ENCODE results near the gene IDH3G.

Gene IDH3G

GRCh38 chrX:153773218-153773611 is 21.0 kb downstream of the IDH3G start:
- no peak for DNase-seq (ENCODE audit: low spot score)

GRCh38 chrX:153772316-153773217 is 21.6 kb downstream of the IDH3G start:
- DNase-seq (ENCODE audit: low spot score) = no peak

DNA sequence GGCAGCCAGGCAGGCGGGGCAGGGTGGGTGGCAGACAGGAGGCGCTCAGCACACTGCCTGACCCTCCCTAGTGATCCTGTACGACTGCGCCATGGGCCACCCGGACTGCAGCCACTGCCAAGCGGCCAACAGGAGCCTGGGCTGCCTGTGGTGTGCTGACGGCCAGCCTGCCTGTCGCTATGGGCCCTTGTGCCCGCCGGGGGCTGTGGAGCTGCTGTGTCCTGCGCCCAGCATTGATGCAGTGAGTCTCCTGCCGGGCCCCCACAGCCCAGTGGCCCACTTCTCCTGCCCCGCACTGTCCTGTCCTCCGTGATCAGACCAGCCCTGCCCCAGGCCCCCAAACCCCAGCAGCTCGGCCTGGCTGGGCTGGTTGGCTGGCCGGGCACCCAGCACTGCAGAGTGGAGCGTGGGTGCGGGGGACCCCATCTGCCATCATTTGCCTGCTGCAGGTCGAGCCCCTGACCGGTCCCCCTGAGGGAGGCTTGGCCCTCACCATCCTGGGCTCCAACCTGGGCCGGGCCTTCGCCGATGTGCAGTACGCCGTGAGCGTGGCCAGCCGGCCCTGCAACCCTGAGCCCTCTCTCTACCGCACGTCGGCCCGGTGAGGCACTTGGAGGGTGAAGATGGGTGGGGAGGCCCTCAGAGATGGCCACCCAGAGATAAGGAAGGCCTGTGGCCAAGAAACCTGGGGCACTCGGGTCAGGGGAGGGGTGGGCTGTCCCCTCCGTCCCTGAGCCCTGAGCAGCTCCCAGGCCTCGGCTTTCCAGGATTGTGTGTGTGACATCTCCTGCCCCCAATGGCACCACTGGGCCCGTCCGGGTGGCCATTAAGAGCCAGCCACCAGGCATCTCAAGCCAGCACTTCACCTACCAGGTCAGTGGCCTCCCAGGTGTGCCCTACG is 22.5 kb downstream of the IDH3G start:
- no peak for DNase-seq (ENCODE audit: low spot score)

- no peak for DNase-seq (ENCODE audit: low spot score)
Measured at GRCh38 chrX:153770601-153771414, 23.4 kb downstream of the IDH3G start.

GRCh38 chrX:153769865-153770600 is 24.1 kb downstream of the IDH3G start:
- no peak for DNase-seq (ENCODE audit: low spot score)

DNA sequence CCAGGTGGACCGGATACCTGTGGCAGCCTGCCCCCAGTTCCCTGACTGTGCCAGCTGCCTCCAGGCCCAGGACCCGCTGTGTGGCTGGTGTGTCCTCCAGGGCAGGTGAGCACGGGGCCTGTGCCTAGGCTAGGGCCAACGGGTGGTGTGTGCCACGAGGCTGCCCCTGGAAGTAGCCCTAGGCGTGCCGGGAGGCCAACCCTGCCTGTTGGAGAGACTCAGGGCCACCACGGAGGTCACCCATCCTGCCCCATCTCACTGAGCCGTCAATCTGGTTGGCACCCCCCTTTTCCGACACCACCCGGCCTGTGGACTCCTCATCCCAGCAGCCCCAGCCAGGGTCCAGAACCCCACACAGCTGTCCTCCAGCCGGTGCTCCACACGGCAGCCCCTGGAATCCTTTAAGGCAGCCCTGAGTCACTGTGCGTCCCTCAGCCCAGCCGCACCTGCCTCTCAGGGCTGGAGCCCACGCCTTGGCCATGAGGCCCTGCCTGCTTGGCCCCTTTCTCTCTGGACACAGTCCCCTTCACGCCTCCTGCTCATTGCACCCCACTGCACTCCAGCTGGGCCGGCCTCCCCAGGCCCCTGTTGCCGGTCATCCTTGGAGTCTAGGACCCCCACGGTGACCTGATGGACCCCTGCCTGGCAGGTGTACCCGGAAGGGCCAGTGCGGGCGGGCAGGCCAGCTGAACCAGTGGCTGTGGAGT is 24.9 kb downstream of the IDH3G start:
- DNase-seq (ENCODE audit: low spot score) = no peak

DNA sequence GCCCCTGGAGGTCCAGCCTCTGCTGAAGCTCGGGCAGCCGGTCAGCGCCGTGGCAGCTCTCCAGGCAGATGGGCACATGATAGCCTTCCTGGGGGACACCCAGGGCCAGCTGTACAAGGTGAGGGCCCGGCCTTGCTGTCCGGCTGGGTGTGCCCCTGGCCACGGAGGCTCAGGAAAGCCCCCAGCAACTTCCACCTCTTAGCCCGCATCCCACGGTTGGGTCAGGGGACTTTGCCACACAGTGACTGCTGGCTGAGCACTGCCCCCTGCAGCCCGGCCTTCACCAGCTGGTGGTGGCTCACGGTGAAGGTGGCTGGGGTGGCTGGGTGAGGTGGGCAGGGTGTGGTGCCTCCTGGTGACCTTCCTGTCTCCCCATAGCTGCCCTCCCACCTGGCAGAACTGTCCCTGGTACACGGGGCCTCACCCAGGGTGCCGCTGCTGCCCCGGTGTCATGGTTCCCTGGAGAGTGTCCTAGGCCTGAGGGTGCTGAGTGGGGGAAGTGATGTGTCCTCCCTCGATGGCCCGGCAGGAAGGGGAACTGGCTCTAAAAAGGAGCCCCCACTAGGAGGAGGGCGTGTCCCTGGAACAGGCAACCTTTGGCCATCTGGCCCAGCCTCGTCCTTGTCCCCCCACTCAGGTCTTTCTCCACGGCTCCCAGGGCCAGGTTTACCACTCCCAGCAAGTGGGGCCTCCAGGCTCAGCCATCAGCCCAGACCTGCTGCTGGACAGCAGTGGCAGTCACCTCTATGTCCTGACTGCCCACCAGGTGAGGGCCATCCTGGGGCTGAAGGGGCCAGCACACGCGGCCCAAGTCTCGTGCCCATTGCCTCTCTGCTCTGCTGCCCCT is 25.6 kb downstream of the IDH3G start:
- no peak for DNase-seq (ENCODE audit: low spot score)

- no peak for DNase-seq (ENCODE audit: low spot score)
Measured at GRCh38 chrX:153767674-153768055, 26.5 kb downstream of the IDH3G start.

GRCh38 chrX:153766871-153767673 is 27.1 kb downstream of the IDH3G start:
- peak; percentile 42 for DNase-seq (ENCODE audit: low spot score)

- peak; percentile 91 for DNase-seq (ENCODE audit: low spot score)
Measured at GRCh38 chrX:153766098-153766817, 27.9 kb downstream of the IDH3G start.

- peak; percentile 47 for DNase-seq (ENCODE audit: low spot score)
Measured at GRCh38 chrX:153765138-153766079, 28.8 kb downstream of the IDH3G start.

DNA sequence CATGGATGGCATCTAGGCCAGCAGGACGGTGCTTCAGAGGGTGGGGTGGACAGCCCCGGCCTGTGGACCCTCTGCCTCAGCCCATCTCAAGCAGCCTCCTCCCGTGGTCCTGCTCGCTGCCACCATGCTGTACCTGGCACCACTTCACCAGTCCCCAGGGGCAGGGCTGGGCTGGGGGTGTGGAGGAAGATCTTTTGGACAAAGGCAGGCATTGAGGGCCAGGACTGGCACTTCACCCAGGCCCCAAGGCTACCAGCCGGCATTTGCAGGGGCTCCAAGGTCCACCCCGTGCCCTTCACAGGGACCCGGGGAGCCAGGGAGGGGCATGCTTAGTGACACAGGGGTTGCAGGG is 29.4 kb downstream of the IDH3G start:
- DNase-seq (ENCODE audit: low spot score) = no peak

GRCh38 chrX:153763989-153764755 is 30.0 kb downstream of the IDH3G start, which contains the start of gene PLXNB3:
Gene PLXNB3 (plus strand): TSS chrX:153764249. CDS start chrX:153765536, 1,287 bp downstream.
- DNase-seq (ENCODE audit: low spot score) = peak; percentile 80

DNA sequence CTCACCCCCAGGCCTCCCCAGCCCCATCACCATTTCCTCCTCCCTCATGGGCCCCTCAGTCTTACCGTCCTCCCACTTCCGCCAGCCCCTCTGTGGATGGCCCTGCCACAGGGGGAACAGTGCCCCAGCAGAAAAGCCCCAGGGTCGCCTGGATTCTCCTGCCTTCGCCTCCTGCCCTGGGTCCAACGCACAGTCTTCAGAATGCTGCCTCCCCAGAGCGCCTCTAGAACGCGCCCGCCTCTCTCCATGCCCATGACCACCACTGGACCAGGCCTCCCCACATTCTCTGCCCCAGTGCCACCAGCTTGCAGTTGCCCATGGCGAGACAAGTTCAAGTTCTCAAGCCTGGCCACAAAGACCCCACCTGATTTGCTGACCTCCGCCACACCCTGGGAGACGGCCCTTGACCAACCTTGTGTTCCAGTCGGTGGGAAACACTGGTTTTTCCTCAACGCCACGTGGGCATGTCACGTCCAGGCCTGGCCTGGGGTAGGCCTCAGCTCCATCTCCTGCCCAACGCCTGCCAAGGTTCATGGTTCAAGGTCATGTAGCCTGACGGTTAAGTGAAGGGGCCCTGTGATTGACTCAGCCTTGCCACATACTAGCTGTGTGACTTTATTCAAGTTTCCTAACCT is 30.8 kb downstream of the IDH3G start:
- DNase-seq (ENCODE audit: low spot score) = no peak

DNA sequence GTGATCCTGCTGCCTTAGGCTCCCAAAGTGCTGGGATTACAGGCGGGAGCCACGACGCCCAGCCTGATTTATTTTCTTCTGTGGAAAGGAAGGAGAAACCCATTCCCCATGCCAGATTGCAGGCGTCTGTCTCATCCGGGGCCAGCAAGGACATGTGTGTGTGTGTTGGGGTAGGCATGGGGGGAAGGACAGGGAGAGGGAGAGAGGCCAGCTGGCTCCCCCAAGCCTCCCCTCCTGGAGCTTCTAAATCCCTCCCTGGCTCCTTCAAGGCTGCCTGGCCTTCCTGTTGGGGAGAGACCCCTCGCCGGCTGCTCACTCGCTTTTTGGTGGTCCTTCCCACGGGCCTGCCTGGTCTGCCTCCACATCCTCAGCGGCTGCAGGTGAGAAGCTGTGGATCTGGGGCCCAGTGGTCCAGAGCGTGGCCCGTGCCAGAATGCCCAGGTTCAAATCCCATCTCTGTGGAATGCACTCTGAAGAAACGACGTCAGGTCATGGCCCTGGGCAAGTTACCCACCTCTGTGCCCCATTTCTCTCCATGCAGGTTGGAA is 31.5 kb downstream of the IDH3G start:
- DNase-seq (ENCODE audit: low spot score) = no peak
